LNCAP (cell line): ENCODE data around the gene TNIK.

Source experiments
- CTCF ChIP-seq: fragments of 450-650 bp; IDR thresholded peaks from 2 replicates; pipeline ENCODE4 v1.5.1; 2017; ENCODE audit warnings: mild to moderate bottlenecking

Gene TNIK

GRCh38 chr3:171393032-171393744, 67.0 kb downstream of the TNIK start:
- TF ChIP-seq CTCF: no peak

- TF ChIP-seq CTCF: no peak
Observed at GRCh38 chr3:171391432-171391831, 68.8 kb downstream of the TNIK start.

GRCh38 chr3:171390051-171390941, 69.9 kb downstream of the TNIK start:
- TF ChIP-seq CTCF: no peak

GRCh38 chr3:171389491-171389890, 70.7 kb downstream of the TNIK start:
- TF ChIP-seq CTCF: no peak

GRCh38 chr3:171388527-171388926, 71.7 kb downstream of the TNIK start:
- no peak for TF ChIP-seq CTCF

GRCh38 chr3:171387062-171387461, 73.1 kb downstream of the TNIK start:
- TF ChIP-seq CTCF: no peak

- no peak for TF ChIP-seq CTCF
Observed at GRCh38 chr3:171385086-171385485, 75.1 kb downstream of the TNIK start.
